ENCODE data around the gene RECK.

Gene RECK

GRCh38 chr9:36169166-36169565 lies 132.5 kb downstream of the RECK start, which contains the start of gene CCIN:
TSS of gene CCIN (plus strand) at chr9:36169388. CDS start at chr9:36169503, 115 bp downstream.
- intact Hi-C loops (cut with DNase I), result loop anchor here (5.0 kb wide), 1 partner anchor 212 kb away; the partner anchor contains the start of gene OR2S2
- DNase-seq, result no peak

- intact Hi-C loops (cut with DNase I), result loop anchor here (5.0 kb wide), 1 partner anchor 212 kb away; the partner anchor contains the start of gene OR2S2
- peak in 1 of 10 donors; percentile 55 for DNase-seq
Measured at GRCh38 chr9:36169708-36170107, 133.0 kb downstream of the RECK start.

GRCh38 chr9:36170531-36170930 lies 133.8 kb downstream of the RECK start:
- peak in 1 of 10 donors; percentile 57 for DNase-seq
- intact Hi-C loops (cut with DNase I), result no loop called here

- no peak for DNase-seq
- intact Hi-C loops (cut with DNase I), result no loop called here
Measured at GRCh38 chr9:36173861-36174260, 137.1 kb downstream of the RECK start.

All from posterior cingulate gyrus (tissue), 11 donors.